Activated T-cell treated with anti-CD3 and anti-CD28 coated beads, Interleukin-2, amount 50 U/mL, for 72 hours (primary cell): Measurements from ENCODE around the gene SAMD10. TPM values are rescaled to one million over a fixed set of nuclear protein-coding genes. Genes with fewer than 3 reads are reported as not detected.
"Not testable (repeated sequence)": the region's sequence is repeated elsewhere in the genome, so short reads cannot be mapped to it uniquely, and the experiment has no call there.

ENCODE experiments used
- ATAC-seq, 2 donors: fragments of 150-1000 bp; cut with Tn5 transposase; replicated peaks in 1 of 2; 2 replicates each; pipeline ENCODE4 v1.10.0; 2021; ENCODE audit warnings: moderate library complexity in 2 of 2, mild to moderate bottlenecking in 1 of 2
- DNase-seq, 2 donors: peaks; one replicate each; pipeline ENCODE4 v3.0.0; 2021 to 2022; ENCODE audit warnings: mixed read lengths in 1 of 2
- H3K27ac Mint-ChIP-seq: one replicate; pipeline ENCODE4 v1.8.0; 2022; ENCODE audit warnings: mild to moderate bottlenecking, moderate library complexity, mixed read lengths
- H3K27me3 Mint-ChIP-seq: one replicate; pipeline ENCODE4 v1.8.0; 2022; ENCODE audit warnings: low read depth, mixed read lengths
- H3K36me3 Mint-ChIP-seq, 2 donors: one replicate each; pipeline ENCODE4 v1.8.0; 2022; ENCODE audit warnings: mixed read lengths in 2 of 2, mild to moderate bottlenecking in 1 of 2; ENCODE audit not compliant: insufficient read depth in 2 of 2
- H3K4me1 Mint-ChIP-seq: one replicate; pipeline ENCODE4 v1.8.0; 2022; ENCODE audit warnings: low read depth, mixed read lengths
- H3K4me3 Mint-ChIP-seq, 2 donors: one replicate each; pipeline ENCODE4 v1.8.0; 2022; ENCODE audit warnings: mild to moderate bottlenecking in 2 of 2, mixed read lengths in 2 of 2, moderate library complexity in 2 of 2
- H3K9me3 Mint-ChIP-seq, 2 donors: one replicate each; pipeline ENCODE4 v1.8.0; 2022; ENCODE audit warnings: mixed read lengths in 2 of 2
- total RNA-seq, 2 donors: library from RNA; stranded (reverse); gene quantifications; one replicate each; pipeline ENCODE4 v1.2.3, GENCODE V29; 2022

Gene SAMD10
- 10 to 100 TPM; 54.6 to 77.0 TPM for total RNA-seq

DNA sequence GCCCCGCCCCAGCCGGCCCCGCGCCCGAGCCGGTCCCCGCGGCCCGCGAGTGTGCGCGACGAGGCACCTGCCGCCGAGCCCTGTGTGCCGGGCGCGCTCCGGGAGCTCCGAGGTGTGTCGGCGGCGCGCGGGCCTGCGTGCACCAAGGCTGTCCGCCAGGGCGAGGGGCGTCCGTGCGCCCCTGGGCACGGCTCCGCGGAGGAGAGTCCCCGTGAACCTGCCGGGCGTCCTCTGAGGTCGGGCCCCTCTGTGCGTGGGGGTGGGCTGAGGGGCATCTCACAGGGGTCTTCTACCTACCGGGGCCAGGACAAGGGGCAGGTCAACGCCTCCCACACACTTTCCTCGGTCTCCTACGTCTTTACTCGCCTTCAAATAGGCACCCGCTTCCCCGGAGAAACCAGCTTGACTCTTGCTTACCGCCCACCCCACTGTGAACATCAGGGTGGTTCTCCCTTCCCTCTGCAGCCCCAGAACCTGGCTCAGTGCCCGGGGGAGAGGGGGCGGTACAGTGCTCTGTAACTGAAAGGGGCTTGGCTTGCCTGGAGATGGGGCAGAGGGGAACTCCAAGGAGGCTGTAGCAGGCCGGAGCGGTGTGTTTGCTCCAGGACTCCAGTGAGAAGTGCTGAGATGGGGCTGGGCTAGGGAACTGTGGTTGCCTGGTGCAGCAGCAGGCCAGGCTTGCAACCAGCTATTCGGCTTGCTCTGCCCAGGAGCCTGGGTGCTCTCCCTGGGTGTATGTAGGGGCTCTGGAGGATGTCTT is at the start of gene SAMD10:
Gene SAMD10 (minus strand): TSS at position 86 of the 760 bp plus-strand sequence. CDS start 175 bp downstream, outside the sequence.
- H3K9me3 Mint-ChIP-seq: no peaks in the 10 kb centered on the region
- ATAC-seq (peak; percentile 50 to 58), DNase-seq (peak; percentile 89 to 92)
- H3K4me3 Mint-ChIP-seq: peak within 1 kb of the TSS; percentile 96 to 99
- peaks cover 16 to 33% of the 10 kb centered on the region in 2 donors for H3K36me3 Mint-ChIP-seq
- peaks cover 62% of the 10 kb centered on the region for H3K4me1 Mint-ChIP-seq
- peak within 1 kb of the TSS; percentile 91 for H3K27ac Mint-ChIP-seq
- H3K27me3 Mint-ChIP-seq: no peaks in the 10 kb centered on the region

DNA sequence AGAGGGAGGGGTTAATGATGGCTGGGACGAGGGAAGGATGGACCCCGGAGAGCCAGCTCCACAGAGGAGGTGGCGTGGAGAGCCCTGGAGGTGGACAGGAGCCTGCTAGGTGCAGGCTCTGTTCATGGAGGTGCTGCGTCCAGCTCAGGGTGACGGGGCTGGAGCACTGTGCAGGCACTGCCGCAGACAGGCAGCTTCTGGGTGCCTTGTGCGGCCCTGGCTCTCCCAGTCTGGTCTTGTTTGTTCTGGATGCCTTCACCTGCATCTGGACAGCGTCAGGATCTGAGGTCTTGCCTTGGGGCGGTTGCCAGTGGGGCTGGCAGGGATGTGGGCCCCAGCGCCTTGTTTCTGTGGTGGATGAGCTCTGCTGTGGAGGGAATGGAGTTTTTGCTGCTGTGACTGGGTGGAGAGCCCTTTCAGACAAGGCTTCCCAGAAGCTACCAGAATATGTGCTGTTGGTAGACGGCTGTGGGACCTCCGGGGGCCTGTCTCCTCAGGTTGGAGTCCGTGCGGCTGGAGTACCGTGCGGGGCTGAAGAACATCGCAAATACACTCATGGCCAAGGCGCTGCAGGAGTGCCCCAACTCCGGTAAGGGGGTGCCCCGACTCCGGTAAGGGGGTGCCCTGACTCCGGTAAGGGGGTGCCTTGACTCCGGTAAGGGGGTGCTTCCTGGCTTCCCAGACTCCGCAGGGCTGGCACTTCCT is 48.7 kb upstream of the SAMD10 start:
- Mint-ChIP-seq H3K4me3 (no peak overlapping the region), H3K27ac (no peak overlapping the region), H3K36me3 (peaks cover 5 to 21% of the 10 kb centered on the region in 2 donors), H3K4me1 (peaks cover 4% of the 10 kb centered on the region), H3K9me3 (no peaks in the 10 kb centered on the region), H3K27me3 (no peaks in the 10 kb centered on the region)
- no peak for DNase-seq
- no peak for ATAC-seq

DNA sequence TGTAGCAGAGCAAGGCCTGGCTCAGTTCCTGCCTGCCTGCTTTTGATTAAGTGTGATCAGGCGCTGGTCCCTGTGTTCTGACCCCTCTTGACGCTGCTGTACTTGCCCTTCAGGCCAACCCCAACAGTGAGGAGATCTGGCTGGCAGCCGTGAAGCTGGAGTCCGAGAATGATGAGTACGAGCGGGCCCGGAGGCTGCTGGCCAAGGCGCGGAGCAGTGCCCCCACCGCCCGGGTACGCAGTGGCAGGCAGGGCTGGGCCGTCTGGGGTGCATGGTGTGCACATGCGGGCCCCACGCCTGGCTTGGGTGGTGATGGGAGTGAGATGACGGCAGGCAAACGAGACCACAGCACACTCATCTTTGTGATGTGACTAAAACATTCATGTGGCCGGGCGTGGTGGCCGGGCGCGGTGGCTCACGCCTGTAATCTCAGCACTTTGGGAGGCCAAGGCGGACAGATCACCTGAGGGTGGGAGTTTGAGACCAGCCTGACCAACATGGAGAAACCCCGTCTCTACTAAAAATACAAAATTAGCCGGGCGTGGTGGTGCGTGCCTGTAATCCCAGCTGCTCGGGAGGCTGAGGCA is 46.5 kb upstream of the SAMD10 start:
- Mint-ChIP-seq H3K27me3 (no peaks in the 10 kb centered on the region), H3K4me3 (no peak overlapping the region), H3K9me3 (no peaks in the 10 kb centered on the region), H3K4me1 (peaks cover 4% of the 10 kb centered on the region), H3K27ac (no peak overlapping the region), H3K36me3 (peaks cover 11 to 22% of the 10 kb centered on the region in 2 donors)
- ATAC-seq: no peak
- no peak for DNase-seq

DNA sequence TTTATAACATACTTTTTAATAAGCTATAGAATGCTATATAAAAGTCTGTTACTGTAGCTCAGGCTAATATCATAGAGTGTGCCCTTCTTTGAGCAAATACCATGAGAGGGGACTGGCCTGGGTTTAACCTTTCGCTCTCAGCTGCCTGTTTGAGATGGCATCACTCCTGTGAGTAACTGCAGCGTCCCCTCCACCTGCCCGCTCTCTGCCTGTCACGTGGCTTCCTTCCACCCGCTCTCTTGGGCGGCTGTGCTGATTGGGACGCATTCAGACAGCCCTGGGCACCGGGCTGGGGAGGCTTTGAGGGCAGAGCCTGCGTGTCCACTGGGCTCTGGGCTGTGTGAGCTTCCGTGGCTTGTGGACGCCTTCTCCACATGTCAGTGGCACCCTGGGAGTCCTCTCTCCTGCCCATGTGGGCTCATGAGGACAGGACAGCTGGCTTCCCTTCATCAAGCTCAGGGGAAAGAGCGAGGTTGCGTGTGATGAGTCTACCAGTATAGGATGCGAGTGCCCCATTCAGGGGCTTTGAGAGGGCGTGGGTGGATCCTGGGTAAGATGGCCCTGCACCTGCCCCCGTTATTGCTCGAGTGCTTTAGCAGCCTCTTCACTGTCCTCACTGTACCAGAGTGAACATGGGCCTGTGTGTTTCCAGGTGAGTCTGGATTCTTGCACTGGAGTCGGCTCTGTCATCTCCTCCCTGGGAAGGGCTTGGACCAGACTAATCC is 45.8 kb upstream of the SAMD10 start:
- ATAC-seq (no peak), DNase-seq (no peak)
- H3K27me3 Mint-ChIP-seq: no peaks in the 10 kb centered on the region
- H3K4me1 Mint-ChIP-seq: peaks cover 4% of the 10 kb centered on the region
- no peak overlapping the region for H3K4me3 Mint-ChIP-seq
- peaks cover 11 to 22% of the 10 kb centered on the region in 2 donors for H3K36me3 Mint-ChIP-seq
- no peak overlapping the region for H3K27ac Mint-ChIP-seq
- no peaks in the 10 kb centered on the region for H3K9me3 Mint-ChIP-seq

DNA sequence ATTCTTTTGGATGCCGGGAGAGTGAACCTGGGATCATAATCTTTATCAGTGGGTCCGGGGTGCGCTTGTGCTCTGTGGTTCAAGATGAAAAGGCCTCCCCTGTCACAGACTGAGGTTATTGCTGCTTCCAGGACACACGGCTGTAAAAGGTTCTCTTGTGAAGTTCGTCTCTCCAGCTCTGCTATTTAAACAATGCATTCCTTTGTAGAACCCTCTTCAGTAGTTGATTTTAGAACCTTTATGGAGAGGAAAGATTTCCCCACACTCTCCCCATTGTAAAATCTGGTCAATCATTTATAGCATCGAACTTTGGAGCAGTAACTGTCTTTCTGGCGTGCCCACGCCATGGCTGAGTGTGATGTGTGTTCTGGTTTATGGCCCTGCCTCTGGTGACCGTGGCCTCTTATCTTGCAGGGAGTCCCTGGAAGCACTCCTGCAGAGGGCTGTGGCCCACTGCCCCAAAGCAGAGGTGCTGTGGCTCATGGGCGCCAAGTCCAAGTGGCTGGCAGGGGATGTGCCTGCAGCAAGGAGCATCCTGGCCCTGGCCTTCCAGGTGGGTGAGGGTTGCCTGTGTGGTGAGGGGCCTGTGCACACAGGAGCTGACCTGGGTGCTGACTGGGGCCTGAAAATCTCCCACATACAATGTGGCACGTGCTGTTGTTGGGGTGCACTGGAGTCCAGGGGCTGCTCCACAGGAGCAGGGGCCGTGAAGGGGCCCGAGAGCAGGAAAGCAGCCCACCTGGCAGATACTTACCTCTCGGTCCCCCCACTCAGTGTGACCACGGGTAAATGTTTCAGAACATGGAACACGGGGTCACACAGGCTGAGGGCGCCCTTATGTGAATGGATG is 44.9 kb upstream of the SAMD10 start:
- Mint-ChIP-seq H3K27me3 (no peaks in the 10 kb centered on the region), H3K4me3 (no peak overlapping the region), H3K9me3 (no peaks in the 10 kb centered on the region), H3K27ac (no peak overlapping the region), H3K4me1 (peaks cover 10% of the 10 kb centered on the region), H3K36me3 (peaks cover 15 to 21% of the 10 kb centered on the region in 2 donors)
- DNase-seq (no peak), ATAC-seq (no peak)

DNA sequence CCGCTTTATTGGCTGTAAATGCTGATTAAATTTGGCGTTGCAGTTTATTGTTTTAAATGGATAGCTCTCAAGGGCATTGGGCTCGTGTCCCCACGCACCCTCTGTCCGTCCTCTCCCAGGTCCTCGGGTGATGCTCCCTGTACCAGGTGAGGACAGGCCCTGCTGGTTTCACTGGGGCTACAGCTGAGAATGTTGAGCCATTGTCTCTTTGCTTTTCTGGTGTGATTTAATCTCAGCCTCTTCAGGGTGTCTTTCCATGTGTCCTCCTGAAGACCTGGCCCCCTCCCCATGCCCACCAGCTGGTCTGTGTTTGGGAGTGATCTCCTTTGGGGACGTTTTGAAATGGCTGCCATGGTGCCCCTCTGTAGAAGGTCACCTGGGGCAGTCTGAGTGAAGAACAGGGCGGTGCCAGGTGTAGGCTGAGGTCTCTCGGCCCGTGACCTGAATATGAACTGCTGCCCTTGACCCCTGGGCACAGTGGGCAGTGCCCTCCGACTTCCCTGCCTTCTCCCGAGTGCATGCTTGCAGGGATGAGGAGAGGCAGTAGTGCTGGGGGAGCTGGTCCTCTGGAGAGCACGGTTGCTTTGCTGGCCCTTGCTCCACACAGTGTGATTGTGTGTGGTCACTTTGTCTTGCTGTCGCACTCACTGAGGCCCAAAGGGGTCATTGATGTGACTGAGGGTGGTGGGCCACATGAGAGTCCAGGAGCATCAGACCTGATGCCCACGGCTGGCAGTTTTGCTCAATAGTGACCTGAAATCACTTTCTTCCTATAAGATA is 44.1 kb upstream of the SAMD10 start:
- Mint-ChIP-seq H3K4me3 (no peak overlapping the region), H3K27me3 (no peaks in the 10 kb centered on the region), H3K4me1 (peaks cover 10% of the 10 kb centered on the region), H3K27ac (no peak overlapping the region), H3K9me3 (no peaks in the 10 kb centered on the region), H3K36me3 (peaks cover 18 to 22% of the 10 kb centered on the region in 2 donors)
- ATAC-seq (no peak), DNase-seq (no peak)

DNA sequence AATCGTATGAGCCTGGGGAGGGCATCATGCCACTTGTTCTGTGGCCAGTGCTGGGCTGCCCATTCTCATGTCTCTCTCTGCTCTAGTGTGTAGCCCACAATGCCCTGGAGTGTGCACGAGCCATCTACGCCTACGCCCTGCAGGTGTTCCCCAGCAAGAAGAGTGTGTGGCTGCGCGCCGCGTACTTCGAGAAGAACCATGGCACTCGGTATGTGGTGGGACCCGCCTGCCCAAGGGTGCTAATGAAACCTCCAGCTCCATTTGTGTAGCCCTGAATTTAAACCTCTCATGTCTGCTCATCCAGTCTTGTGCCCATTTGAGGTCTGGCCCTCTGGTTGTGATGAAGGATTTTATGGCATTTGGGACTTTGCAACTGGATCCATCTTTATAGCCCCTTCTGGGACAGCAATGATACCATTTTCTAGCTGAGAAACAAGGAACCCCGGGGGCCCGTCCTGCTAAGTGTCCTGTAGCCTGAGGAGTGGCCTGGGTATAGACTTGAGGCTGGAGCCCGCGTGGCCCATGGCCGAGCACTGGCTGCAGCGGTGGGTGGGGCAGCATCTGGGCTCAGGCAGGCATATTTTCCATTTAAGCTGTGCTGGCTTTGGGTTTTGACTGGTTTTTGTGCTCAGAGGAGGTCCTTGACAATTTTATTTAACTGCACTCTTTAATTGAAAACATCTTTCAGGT is 43.4 kb upstream of the SAMD10 start:
- H3K4me1 Mint-ChIP-seq: peaks cover 10% of the 10 kb centered on the region
- H3K4me3 Mint-ChIP-seq: no peak overlapping the region
- H3K36me3 Mint-ChIP-seq: peaks cover 19 to 20% of the 10 kb centered on the region in 2 donors
- no peak for DNase-seq
- no peaks in the 10 kb centered on the region for H3K27me3 Mint-ChIP-seq
- H3K27ac Mint-ChIP-seq: no peak overlapping the region
- H3K9me3 Mint-ChIP-seq: no peaks in the 10 kb centered on the region
- no peak for ATAC-seq

DNA sequence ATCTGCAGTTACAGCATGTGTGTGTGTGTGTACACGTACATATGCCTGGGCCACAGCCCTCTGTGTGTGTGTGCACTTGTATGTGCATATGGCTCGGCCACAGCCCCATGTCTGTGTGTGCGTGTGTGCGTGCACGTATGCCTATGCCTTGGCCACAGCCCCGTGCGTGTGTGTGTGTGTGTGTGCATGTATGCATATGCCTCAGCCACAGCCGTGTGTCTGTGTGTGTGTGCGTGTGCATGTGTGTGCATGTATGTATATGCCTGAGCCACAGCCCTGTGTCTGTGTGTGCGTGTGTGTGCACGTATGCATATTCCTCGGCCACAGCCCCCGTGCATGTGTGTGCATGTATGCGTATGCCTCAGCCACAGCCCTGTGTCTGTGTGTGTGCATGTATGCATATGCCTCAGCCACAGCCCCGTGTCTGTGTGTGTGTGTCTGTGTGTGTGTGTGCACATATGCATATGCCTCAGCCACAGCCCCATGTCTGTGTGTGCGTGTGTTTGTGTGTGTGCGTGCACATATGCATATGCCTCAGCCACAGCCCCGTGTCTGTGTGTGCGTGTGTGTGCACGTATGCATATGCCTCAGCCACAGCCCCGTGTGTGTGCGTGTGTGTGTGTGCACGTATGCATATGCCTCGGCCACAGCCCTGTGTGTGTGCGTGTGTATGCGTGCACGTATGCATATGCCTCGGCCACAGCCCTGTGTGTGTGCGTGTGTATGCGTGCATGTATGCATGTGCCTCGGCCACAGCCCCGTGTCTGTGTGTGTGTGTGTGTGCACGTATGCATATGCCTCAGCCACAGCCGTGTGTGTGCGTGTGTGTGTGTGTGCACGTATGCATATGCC is 41.9 kb upstream of the SAMD10 start:
- ATAC-seq (no peak), DNase-seq (no peak)
- Mint-ChIP-seq H3K9me3 (no peaks in the 10 kb centered on the region), H3K27ac (no peak overlapping the region), H3K4me3 (no peak overlapping the region), H3K4me1 (peaks cover 15% of the 10 kb centered on the region), H3K36me3 (peaks cover 17 to 26% of the 10 kb centered on the region in 2 donors), H3K27me3 (no peaks in the 10 kb centered on the region)

DNA sequence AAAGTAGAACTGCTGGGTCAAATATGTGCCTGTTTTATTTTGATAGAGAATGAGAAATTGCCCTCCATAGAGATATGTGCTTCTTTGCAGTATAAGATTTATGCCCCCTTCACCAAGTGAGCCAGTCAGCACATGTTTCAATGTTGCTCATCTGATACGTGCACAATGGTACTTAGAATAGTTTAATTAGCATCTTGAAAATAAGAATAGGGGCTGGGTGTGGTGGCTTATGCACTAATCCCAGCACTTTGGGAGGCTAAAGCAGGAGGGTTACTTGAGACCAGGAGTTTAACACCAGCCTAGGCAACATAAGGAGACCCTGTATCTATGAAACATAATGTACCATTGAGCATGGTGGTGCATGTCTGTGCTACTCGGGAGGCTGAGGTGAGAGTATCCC is 36.2 kb upstream of the SAMD10 start:
- no peak for DNase-seq
- H3K4me1 Mint-ChIP-seq: peaks cover 36% of the 10 kb centered on the region
- H3K4me3 Mint-ChIP-seq: no peak overlapping the region
- H3K27me3 Mint-ChIP-seq: no peaks in the 10 kb centered on the region
- H3K9me3 Mint-ChIP-seq: no peaks in the 10 kb centered on the region
- H3K36me3 Mint-ChIP-seq: peaks cover 14 to 49% of the 10 kb centered on the region in 2 donors
- ATAC-seq: no peak
- H3K27ac Mint-ChIP-seq: peak overlapping the region; percentile 22

DNA sequence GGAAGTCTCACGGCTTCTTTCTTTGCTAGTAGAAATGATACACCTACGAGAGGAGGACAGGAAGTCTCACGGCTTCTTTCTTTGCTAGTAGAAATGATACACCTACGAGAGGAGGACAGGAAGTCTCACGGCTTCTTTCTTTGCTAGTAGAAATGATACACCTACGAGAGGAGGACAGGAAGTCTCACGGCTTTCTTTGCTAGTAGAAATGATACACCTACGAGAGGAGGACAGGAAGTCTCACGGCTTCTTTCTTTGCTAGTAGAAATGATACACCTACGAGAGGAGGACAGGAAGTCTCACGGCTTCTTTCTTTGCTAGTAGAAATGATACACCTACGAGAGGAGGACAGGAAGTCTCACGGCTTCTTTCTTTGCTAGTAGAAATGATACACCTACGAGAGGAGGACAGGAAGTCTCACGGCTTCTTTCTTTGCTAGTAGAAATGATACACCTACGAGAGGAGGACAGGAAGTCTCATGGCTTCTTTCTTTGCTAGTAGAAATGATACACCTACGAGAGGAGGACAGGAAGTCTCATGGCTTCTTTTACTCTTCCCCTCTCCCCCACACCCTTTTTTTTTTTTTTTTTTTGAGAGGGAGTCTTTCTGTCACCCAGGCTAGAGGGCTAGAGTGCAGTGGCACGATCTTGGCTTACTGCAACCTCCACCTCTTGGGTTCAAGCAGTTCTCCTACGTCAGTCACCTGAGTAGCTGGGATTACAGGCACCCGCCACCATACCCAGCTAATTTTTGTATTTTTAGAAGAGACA is 33.1 kb upstream of the SAMD10 start:
- Mint-ChIP-seq H3K36me3 (peaks cover 19 to 62% of the 10 kb centered on the region in 2 donors), H3K27ac (peak overlapping the region; percentile 90), H3K4me3 (peak overlapping the region; percentile 72 to 75), H3K4me1 (peaks cover 57% of the 10 kb centered on the region)
- DNase-seq, H3K27me3 Mint-ChIP-seq, H3K9me3 Mint-ChIP-seq, ATAC-seq: not testable (repeated sequence)
